NCI-H526 (cell line): ENCODE measurements around the gene CCDC194.
A peak's percentile ranks its signal among the peaks of the same experiment; 100 is the strongest.

Experiments
- DNase-seq, 2 experiments: peaks; one replicate each; lab custom pipeline; 2025; lab: John Stamatoyannopoulos, UW

Gene CCDC194

GRCh38 chr19:17393914-17394313 lies at the start of gene CCDC194:
Gene CCDC194 (minus strand): TSS chr19:17394196. CDS start chr19:17394158, 38 bp downstream.
- DNase-seq = no peak

- no peak for DNase-seq
Measured at GRCh38 chr19:17441241-17442021, 47.4 kb upstream of the CCDC194 start.

GRCh38 chr19:17436874-17437267 lies 42.9 kb upstream of the CCDC194 start:
- no peak for DNase-seq

GRCh38 chr19:17436094-17436873 lies 42.3 kb upstream of the CCDC194 start:
- DNase-seq = no peak

GRCh38 chr19:17435218-17435617 lies 41.2 kb upstream of the CCDC194 start:
- no peak for DNase-seq

GRCh38 chr19:17431417-17431816 lies 37.4 kb upstream of the CCDC194 start:
- DNase-seq = no peak

- DNase-seq = no peak
Measured at GRCh38 chr19:17429641-17430113, 35.7 kb upstream of the CCDC194 start.

GRCh38 chr19:17424743-17425365 lies 30.9 kb upstream of the CCDC194 start:
- DNase-seq = peak in 1 of 2 experiments; percentile 56

GRCh38 chr19:17423429-17424208 lies 29.6 kb upstream of the CCDC194 start:
- no peak for DNase-seq

- no peak for DNase-seq
Measured at GRCh38 chr19:17421942-17422341, 27.9 kb upstream of the CCDC194 start.

GRCh38 chr19:17420475-17420924 lies 26.5 kb upstream of the CCDC194 start:
- DNase-seq = peak in 1 of 2 experiments; percentile 17

GRCh38 chr19:17419621-17420474 lies 25.9 kb upstream of the CCDC194 start, which contains the start of gene MVB12A:
Gene MVB12A (plus strand): TSS chr19:17420047. CDS start chr19:17420136, 89 bp downstream.
- peak; percentile 91 to 96 for DNase-seq

GRCh38 chr19:17419154-17419620 lies 25.2 kb upstream of the CCDC194 start:
- DNase-seq = no peak

GRCh38 chr19:17418710-17419109 lies 24.7 kb upstream of the CCDC194 start:
- no peak for DNase-seq

GRCh38 chr19:17415121-17415520 lies 21.1 kb upstream of the CCDC194 start:
- DNase-seq = no peak

- no peak for DNase-seq
Measured at GRCh38 chr19:17414097-17414496, 20.1 kb upstream of the CCDC194 start.

- DNase-seq = no peak
Measured at GRCh38 chr19:17411801-17412200, 17.8 kb upstream of the CCDC194 start.

GRCh38 chr19:17409990-17410389 lies 16.0 kb upstream of the CCDC194 start:
- no peak for DNase-seq

- peak in 1 of 2 experiments; percentile 10 for DNase-seq
Measured at GRCh38 chr19:17406887-17407196, 12.8 kb upstream of the CCDC194 start.

- no peak for DNase-seq
Measured at GRCh38 chr19:17406046-17406886, 12.3 kb upstream of the CCDC194 start.
